HCT116 (cell line): ENCODE results near the gene XKR8. TPM values are rescaled to one million over a fixed set of nuclear protein-coding genes. Genes with fewer than 3 reads are reported as not detected.
A peak's percentile ranks its signal among the peaks of the same experiment; 100 is the strongest.

Source experiments
- ATAC-seq: fragments of 200-7000 bp; cut with Tn5 transposase; 2 replicates; pipeline ENCODE4 v1.9.1; 2020; ENCODE audit warnings: mild to moderate bottlenecking, moderate library complexity
- BruUV-seq: library from RNA; stranded (reverse); fragments of 400-500 nt; replicated peaks from 2 replicates; lab custom pipeline; 2021; lab: Mats Ljungman, UMichigan
- CTCF ChIA-PET: fragments of 300-600 bp; sonication (Branson Sonifier 250); formaldehyde crosslinking; loops from one replicate; lab custom pipeline; 2021; ENCODE audit warnings: antibody characterized with exemption; lab: Charles Lee
- POLR2A ChIA-PET: fragments of 300-600, 350-600 bp; sonication (Branson Sonifier 250); formaldehyde crosslinking; loops from one replicate; lab custom pipeline; 2021; ENCODE audit warnings: antibody characterized with exemption; lab: Charles Lee
- RAD21 ChIA-PET, 2 experiments: fragments of 300-600 bp; sonication (Branson Sonifier 250); formaldehyde crosslinking; loops; one replicate each; lab custom pipeline; 2023; ENCODE audit warnings: low total read pairs in 2 of 2; ENCODE audit not compliant: uncharacterized antibody in 2 of 2, unreplicated experiment in 2 of 2, low non-redundant PET in 1 of 2; lab: Charles Lee
- DNase-seq: peaks from one replicate; pipeline ENCODE4 v3.0.0-alpha.2; 2010; ENCODE audit warnings: low read depth, low spot score
- H2AFZ ChIP-seq: fragments of 200-600 bp; shearing (Covaris generic), sonication (generic); 2 replicates; pipeline ENCODE4 v1.6.1; 2017; ENCODE audit warnings: low read depth, mixed run types, mixed read lengths, antibody characterized with exemption, low read length; ENCODE audit not compliant: poor library complexity, severe bottlenecking
- H3K27ac ChIP-seq: 2 replicates; pipeline ENCODE4 v1.5.1; 2012; ENCODE audit warnings: low read depth, low read length
- H3K27me3 ChIP-seq: fragments of 200-600 bp; sonication (generic); 2 replicates; pipeline ENCODE4 v1.6.1; 2016; ENCODE audit warnings: mixed run types, low read length, mixed read lengths; ENCODE audit not compliant: insufficient read depth
- H3K36me3 ChIP-seq, 2 experiments: fragments of 200-500 bp in 1 of 2; fragments of 200-600 bp in 1 of 2; sonication (Bioruptor generic) in 1 of 2; sonication (generic) in 1 of 2; 2 replicates each; pipeline versions ENCODE4 v1.5.1 to v1.6.1; 2014 to 2016; ENCODE audit warnings: low read length in 2 of 2, inconsistent platforms in 1 of 2, mixed read lengths in 1 of 2, mixed run types in 1 of 2; ENCODE audit not compliant: insufficient read depth in 2 of 2, control insufficient read depth in 1 of 2
- H3K4me1 ChIP-seq, 2 experiments: fragments of 200-600 bp in 1 of 2; sonication (generic) in 1 of 2; 2 replicates each; pipeline versions ENCODE4 v1.5.1 to v1.6.1; 2012 to 2017; ENCODE audit warnings: low read length in 2 of 2, inconsistent platforms in 1 of 2, mild to moderate bottlenecking in 1 of 2, mixed read lengths in 1 of 2, mixed run types in 1 of 2, moderate library complexity in 1 of 2; ENCODE audit not compliant: insufficient read depth in 2 of 2, control insufficient read depth in 1 of 2
- H3K4me2 ChIP-seq: fragments of 200-600 bp; sonication (generic); 2 replicates; pipeline ENCODE4 v1.6.1; 2017; ENCODE audit warnings: mixed run types, low read length, mixed read lengths
- H3K4me3 ChIP-seq, 2 experiments: fragments of 200-600 bp in 1 of 2; sonication (generic) in 1 of 2; replicated peaks in 1 of 2; 2 replicates each; pipeline ENCODE4 v1.5.1; 2011 to 2016; ENCODE audit warnings: low read length in 2 of 2, control low read depth in 1 of 2, low read depth in 1 of 2, mild to moderate bottlenecking in 1 of 2, mixed read lengths in 1 of 2, mixed run types in 1 of 2
- H3K79me2 ChIP-seq: fragments of 200-600 bp; sonication (generic); 2 replicates; pipeline ENCODE4 v1.6.1; 2017; ENCODE audit warnings: mild to moderate bottlenecking, mixed run types, low read length, moderate library complexity, mixed read lengths; ENCODE audit not compliant: insufficient read depth
- H3K9ac ChIP-seq: fragments of 200-600 bp; sonication (generic); 2 replicates; pipeline ENCODE4 v1.6.1; 2016; ENCODE audit warnings: low read length, mixed read lengths
- H3K9me2 ChIP-seq: fragments of 200-600 bp; sonication (generic), shearing (Covaris generic); 2 replicates; pipeline ENCODE4 v1.6.1; 2017; ENCODE audit warnings: mixed run types, mild to moderate bottlenecking, moderate library complexity; ENCODE audit not compliant: insufficient read depth
- H3K9me3 ChIP-seq, 2 experiments: fragments of 200-500 bp in 1 of 2; fragments of 200-600 bp in 1 of 2; sonication (Bioruptor generic) in 1 of 2; sonication (generic) in 1 of 2; 2 replicates each; pipeline ENCODE4 v1.6.1; 2014 to 2017; ENCODE audit warnings: low read length in 2 of 2, mixed read lengths in 2 of 2, inconsistent platforms in 1 of 2, low read depth in 1 of 2, mild to moderate bottlenecking in 1 of 2, mixed run types in 1 of 2, moderate library complexity in 1 of 2; ENCODE audit not compliant: control insufficient read depth in 1 of 2, insufficient read depth in 1 of 2
- H4K20me1 ChIP-seq: fragments of 200-600 bp; sonication (generic), shearing (Covaris generic); 2 replicates; pipeline ENCODE4 v1.6.1; 2017; ENCODE audit warnings: mixed run types, mild to moderate bottlenecking, moderate library complexity; ENCODE audit not compliant: insufficient read depth
- ATF3 ChIP-seq: IDR thresholded peaks from 2 replicates; pipeline ENCODE4 v1.6.1; 2012
- EGR1 ChIP-seq: IDR thresholded peaks from 2 replicates; pipeline ENCODE4 v1.6.1; 2012; ENCODE audit warnings: low read depth
- ELF1 ChIP-seq: IDR thresholded peaks from 2 replicates; pipeline ENCODE4 v1.6.1; 2012; ENCODE audit warnings: low read depth, borderline replicate concordance
- EZH2phosphoT487 ChIP-seq: fragments of 200-600 bp; IDR thresholded peaks from 2 replicates; pipeline ENCODE4 v1.6.1; 2018; ENCODE audit warnings: antibody characterized with exemption, borderline replicate concordance
- FOSL1 ChIP-seq: IDR thresholded peaks from 2 replicates; pipeline ENCODE4 v1.6.1; 2012; ENCODE audit warnings: low read depth
- JUND ChIP-seq: IDR thresholded peaks from 2 replicates; pipeline ENCODE4 v1.6.1; 2012
- MAX ChIP-seq: IDR thresholded peaks from 2 replicates; pipeline ENCODE4 v1.6.1; 2012
- POLR2A ChIP-seq: IDR thresholded peaks from 2 replicates; pipeline ENCODE4 v1.7.0; 2011; ENCODE audit warnings: borderline replicate concordance; ENCODE audit not compliant: insufficient read depth, insufficient read length; ENCODE audit errors: extremely low read depth
- POLR2AphosphoS5 ChIP-seq: IDR thresholded peaks from 2 replicates; pipeline ENCODE4 v1.6.1; 2011; ENCODE audit warnings: mild to moderate bottlenecking, low read depth, low read length, moderate library complexity
- SIN3A ChIP-seq: IDR thresholded peaks from 2 replicates; pipeline ENCODE4 v1.6.1; 2012; ENCODE audit warnings: low read depth
- SRF ChIP-seq: IDR thresholded peaks from 2 replicates; pipeline ENCODE4 v1.6.1; 2012; ENCODE audit warnings: low read depth
- ZBTB33 ChIP-seq: IDR thresholded peaks from 2 replicates; pipeline ENCODE4 v1.6.1; 2011; ENCODE audit warnings: mild to moderate bottlenecking, low read length, moderate library complexity; ENCODE audit not compliant: insufficient replicate concordance; ENCODE audit errors: extremely low read depth
- ZFX ChIP-seq: fragments of 450-650 bp; IDR thresholded peaks from 2 replicates; pipeline ENCODE4 v1.6.1; 2017
- ZNF274 ChIP-seq: fragments of 200-500 bp; sonication (Bioruptor generic); IDR thresholded peaks from 2 replicates; pipeline ENCODE4 v1.6.1; 2014; ENCODE audit warnings: mild to moderate bottlenecking, low read depth, low read length, inconsistent platforms
- intact Hi-C: fragments of 100-400 bp; cut with micrococcal nuclease; formaldehyde crosslinking; loops from 2 replicates; pipeline ENCODE4 v1.10.0; 2022
- total RNA-seq: library from RNA; stranded (reverse); gene quantifications from one replicate; pipeline ENCODE4 v1.2.1, GENCODE V29; 2021; ENCODE audit not compliant: unreplicated experiment

Gene XKR8
- total RNA-seq, 1 experiment from 2014 or later: 11.0 TPM

GRCh38 chr1:27966402-27967105, 6.8 kb downstream of the XKR8 start:
- peak overlapping the region; percentile 32; the same call in 1 of the 2 replicates for H3K9ac ChIP-seq
- H3K9me2 ChIP-seq: no peaks in the 10 kb centered on the region
- H3K4me1 ChIP-seq: peaks cover 27 to 48% of the 10 kb centered on the region in 2 experiments
- intact Hi-C loops: no loop called here
- no peaks in the 10 kb centered on the region for H3K79me2 ChIP-seq
- BruUV-seq: no TSS peak
- peak; percentile 19 for DNase-seq
- ChIA-PET RAD21 (interaction anchor here in 1 of 2 experiments (0.6 kb wide), 1 partner anchor 15 kb away, joined by 3 read pairs; no protein-coding TSS in a partner anchor), CTCF (interaction anchor here (0.9 kb wide), 1 partner anchor 109 kb away, joined by 3 read pairs; no protein-coding TSS in a partner anchor), POLR2A (interaction anchor here (0.5 kb wide), 1 partner anchor 79 kb away, joined by 4 read pairs; no protein-coding TSS in a partner anchor)
- peak overlapping the region; percentile 15; the same call in 1 of the 2 replicates for H3K27ac ChIP-seq
- no peaks in the 10 kb centered on the region for H3K9me3 ChIP-seq
- H3K27me3 ChIP-seq: no peaks in the 10 kb centered on the region
- H3K36me3 ChIP-seq: peaks cover 0 to 5% of the 10 kb centered on the region in 2 experiments; a peak in 1 of 4 replicates
- peak; percentile 71 for TF ChIP-seq FOSL1
- TF ChIP-seq EZH2phosphoT487: no peak
- peak; percentile 72 for TF ChIP-seq JUND
- H3K4me2 ChIP-seq: peak overlapping the region; percentile 63
- H3K4me3 ChIP-seq: no peak overlapping the region
- no peaks in the 10 kb centered on the region for H4K20me1 ChIP-seq
- no peak overlapping the region for H2AFZ ChIP-seq
- peak; percentile 82 for ATAC-seq

- Histone ChIP-seq H3K4me2 (peak overlapping the region; percentile 63), H3K36me3 (peaks cover 0 to 5% of the 10 kb centered on the region in 2 experiments; a peak in 1 of 4 replicates), H3K9me2 (no peaks in the 10 kb centered on the region), H4K20me1 (no peaks in the 10 kb centered on the region), H2AFZ (no peak overlapping the region), H3K4me3 (no peak overlapping the region), H3K27ac (peak overlapping the region; percentile 15; the same call in 1 of the 2 replicates), H3K4me1 (peaks cover 26 to 41% of the 10 kb centered on the region in 2 experiments), H3K9me3 (no peaks in the 10 kb centered on the region), H3K79me2 (no peaks in the 10 kb centered on the region), H3K9ac (peak overlapping the region; percentile 32; the same call in 1 of the 2 replicates), H3K27me3 (no peaks in the 10 kb centered on the region)
- RAD21 ChIA-PET: interaction anchor here in 1 of 2 experiments (0.6 kb wide), 1 partner anchor 15 kb away, joined by 3 read pairs; no protein-coding TSS in a partner anchor
- no TSS peak for BruUV-seq
- TF ChIP-seq ATF3 (no peak), JUND (no peak), ZBTB33 (no peak), SRF (no peak), POLR2A (no peak), ZFX (no peak), ZNF274 (no peak), MAX (no peak), EGR1 (no peak), ELF1 (no peak), POLR2AphosphoS5 (no peak), SIN3A (no peak)
- CTCF ChIA-PET: interaction anchor here (0.9 kb wide), 1 partner anchor 109 kb away, joined by 3 read pairs; no protein-coding TSS in a partner anchor
- intact Hi-C loops: no loop called here
- DNase-seq (no peak), ATAC-seq (peak; percentile 35)
- POLR2A ChIA-PET: no interaction called here
Measured at GRCh38 chr1:27967106-27967883, 7.5 kb downstream of the XKR8 start.
